ENCODE data around the gene PPP4R4. TPM values are rescaled to one million over a fixed set of nuclear protein-coding genes. Genes with fewer than 3 reads are reported as not detected.

The PPP4R4 gene
- total RNA-seq, 1 experiment from 2014 or later: 0.91 TPM

DNA sequence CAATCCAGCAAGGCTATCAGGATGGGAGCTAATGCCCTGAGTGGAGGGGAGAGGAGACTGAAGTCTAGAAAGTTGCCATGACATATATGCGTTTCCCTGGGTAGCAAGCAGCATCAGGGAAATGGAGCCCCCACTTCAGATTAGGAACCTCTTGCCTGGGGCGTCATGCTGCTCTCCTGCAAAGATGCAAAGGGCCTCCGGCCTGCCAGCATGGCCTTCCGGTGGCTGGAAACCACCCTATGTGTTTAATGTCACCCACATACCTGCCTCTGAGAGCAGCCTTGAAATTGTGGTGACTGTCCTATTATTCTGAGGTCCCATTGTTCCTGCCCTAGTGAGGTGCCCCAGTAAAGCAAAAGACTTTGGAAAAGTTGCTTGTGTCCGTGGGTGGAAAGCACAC, 34.7 kb upstream of the PPP4R4 start:
- intact Hi-C loops (cut with micrococcal nuclease): loop anchor here (5.0 to 10.0 kb wide), 3 partner anchors 87 to 545 kb away; no protein-coding TSS in a partner anchor
- TF ChIP-seq, protein P1, sequence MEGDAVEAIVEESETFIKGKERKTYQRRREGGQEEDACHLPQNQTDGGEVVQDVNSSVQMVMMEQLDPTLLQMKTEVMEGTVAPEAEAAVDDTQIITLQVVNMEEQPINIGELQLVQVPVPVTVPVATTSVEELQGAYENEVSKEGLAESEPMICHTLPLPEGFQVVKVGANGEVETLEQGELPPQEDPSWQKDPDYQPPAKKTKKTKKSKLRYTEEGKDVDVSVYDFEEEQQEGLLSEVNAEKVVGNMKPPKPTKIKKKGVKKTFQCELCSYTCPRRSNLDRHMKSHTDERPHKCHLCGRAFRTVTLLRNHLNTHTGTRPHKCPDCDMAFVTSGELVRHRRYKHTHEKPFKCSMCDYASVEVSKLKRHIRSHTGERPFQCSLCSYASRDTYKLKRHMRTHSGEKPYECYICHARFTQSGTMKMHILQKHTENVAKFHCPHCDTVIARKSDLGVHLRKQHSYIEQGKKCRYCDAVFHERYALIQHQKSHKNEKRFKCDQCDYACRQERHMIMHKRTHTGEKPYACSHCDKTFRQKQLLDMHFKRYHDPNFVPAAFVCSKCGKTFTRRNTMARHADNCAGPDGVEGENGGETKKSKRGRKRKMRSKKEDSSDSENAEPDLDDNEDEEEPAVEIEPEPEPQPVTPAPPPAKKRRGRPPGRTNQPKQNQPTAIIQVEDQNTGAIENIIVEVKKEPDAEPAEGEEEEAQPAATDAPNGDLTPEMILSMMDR (IDR thresholded peaks at IDR 0.05; ENCODE audit: unreplicated experiment): no peak
- no TSS peak for BruUV-seq (replicated peaks)
- Mint-ChIP-seq H3K9me3 (ENCODE audit: unreplicated experiment) (peaks cover 9% of the 10 kb centered on the region), H3K36me3 (ENCODE audit: insufficient read depth, unreplicated experiment) (no peaks in the 10 kb centered on the region), H3K27ac (ENCODE audit: low read depth, unreplicated experiment) (no peak overlapping the region), H3K4me3 (ENCODE audit: unreplicated experiment) (no peak overlapping the region), H3K4me1 (ENCODE audit: insufficient read depth, unreplicated experiment) (peaks cover 3% of the 10 kb centered on the region), H3K27me3 (ENCODE audit: insufficient read depth, unreplicated experiment) (no peaks in the 10 kb centered on the region)
- DNase-seq (ENCODE audit: unreplicated experiment): no peak
- POLR2A ChIA-PET: no interaction called here
- CTCF ChIA-PET: interaction anchor here (0.8 to 7.6 kb wide), 4 partner anchors 103 to 409 kb away, joined by 3 to 99 read pairs (median 6); no protein-coding TSS in a partner anchor

DNA sequence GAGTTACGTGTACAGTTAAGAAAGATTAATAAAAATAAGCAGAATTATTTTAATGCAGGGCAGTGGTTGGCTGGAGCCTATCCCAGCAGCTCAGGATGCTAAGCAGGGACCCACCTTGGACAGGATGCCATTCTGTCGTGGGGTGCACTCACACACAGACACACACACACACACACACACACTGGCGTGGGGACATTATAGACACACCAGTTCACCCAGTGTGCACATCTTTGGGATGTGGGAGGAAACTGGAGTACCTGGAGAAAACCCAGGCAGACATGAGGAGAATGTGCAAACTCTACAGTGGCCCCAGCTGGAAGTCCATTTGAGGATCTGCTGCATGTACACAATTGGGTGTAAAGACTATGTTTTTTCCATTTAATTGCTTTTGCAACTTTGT, 31.9 kb upstream of the PPP4R4 start:
- H3K9me3 Mint-ChIP-seq (ENCODE audit: unreplicated experiment): no peaks in the 10 kb centered on the region
- no peak overlapping the region for H3K4me3 Mint-ChIP-seq (ENCODE audit: unreplicated experiment)
- TF ChIP-seq, protein P1 (IDR thresholded peaks at IDR 0.05; ENCODE audit: unreplicated experiment): no peak
- CTCF ChIA-PET: interaction anchor here (0.6 to 7.6 kb wide), 7 partner anchors 11 to 477 kb away, joined by 3 to 99 read pairs (median 4); no protein-coding TSS in a partner anchor
- H3K36me3 Mint-ChIP-seq (ENCODE audit: insufficient read depth, unreplicated experiment): no peaks in the 10 kb centered on the region
- no peak for DNase-seq (ENCODE audit: unreplicated experiment)
- H3K4me1 Mint-ChIP-seq (ENCODE audit: insufficient read depth, unreplicated experiment): peaks cover 12% of the 10 kb centered on the region
- BruUV-seq (replicated peaks): no TSS peak
- H3K27me3 Mint-ChIP-seq (ENCODE audit: insufficient read depth, unreplicated experiment): no peaks in the 10 kb centered on the region
- POLR2A ChIA-PET: interaction anchor here (0.7 to 1.2 kb wide), 2 partner anchors 10 to 44 kb away, joined by 3 read pairs; no protein-coding TSS in a partner anchor
- intact Hi-C loops (cut with micrococcal nuclease): no loop called here
- H3K27ac Mint-ChIP-seq (ENCODE audit: low read depth, unreplicated experiment): no peak overlapping the region

- Mint-ChIP-seq H3K4me1 (ENCODE audit: insufficient read depth, unreplicated experiment) (peaks cover 12% of the 10 kb centered on the region), H3K9me3 (ENCODE audit: unreplicated experiment) (no peaks in the 10 kb centered on the region), H3K27ac (ENCODE audit: low read depth, unreplicated experiment) (no peak overlapping the region), H3K4me3 (ENCODE audit: unreplicated experiment) (no peak overlapping the region), H3K36me3 (ENCODE audit: insufficient read depth, unreplicated experiment) (no peaks in the 10 kb centered on the region), H3K27me3 (ENCODE audit: insufficient read depth, unreplicated experiment) (no peaks in the 10 kb centered on the region)
- intact Hi-C loops (cut with micrococcal nuclease): no loop called here
- no peak for DNase-seq (ENCODE audit: unreplicated experiment)
- ChIA-PET CTCF (interaction anchor here (0.6 to 7.6 kb wide), 8 partner anchors 12 to 476 kb away, joined by 3 to 99 read pairs (median 4); no protein-coding TSS in a partner anchor), POLR2A (interaction anchor here (0.7 to 1.2 kb wide), 2 partner anchors 9 to 44 kb away, joined by 3 read pairs; no protein-coding TSS in a partner anchor)
- TF ChIP-seq, protein P1 (IDR thresholded peaks at IDR 0.05; ENCODE audit: unreplicated experiment): no peak
- BruUV-seq (replicated peaks): no TSS peak
Measured at GRCh38 chr14:94142836-94143235, 31.3 kb upstream of the PPP4R4 start.

- peaks cover 2% of the 10 kb centered on the region for H3K27me3 Mint-ChIP-seq (ENCODE audit: insufficient read depth, unreplicated experiment)
- ChIA-PET CTCF (interaction anchor here (0.6 to 7.6 kb wide), 5 partner anchors 12 to 269 kb away, joined by 3 to 99 read pairs (median 4); no protein-coding TSS in a partner anchor), POLR2A (no interaction called here)
- H3K36me3 Mint-ChIP-seq (ENCODE audit: insufficient read depth, unreplicated experiment): no peaks in the 10 kb centered on the region
- H3K27ac Mint-ChIP-seq (ENCODE audit: low read depth, unreplicated experiment): no peak overlapping the region
- H3K9me3 Mint-ChIP-seq (ENCODE audit: unreplicated experiment): no peaks in the 10 kb centered on the region
- H3K4me3 Mint-ChIP-seq (ENCODE audit: unreplicated experiment): no peak overlapping the region
- BruUV-seq (replicated peaks): no TSS peak
- TF ChIP-seq, protein P1 (IDR thresholded peaks at IDR 0.05; ENCODE audit: unreplicated experiment): peak; percentile 21
- H3K4me1 Mint-ChIP-seq (ENCODE audit: insufficient read depth, unreplicated experiment): peaks cover 12% of the 10 kb centered on the region
- intact Hi-C loops (cut with micrococcal nuclease): no loop called here
- no peak for DNase-seq (ENCODE audit: unreplicated experiment)
Measured at GRCh38 chr14:94143239-94143638, 30.9 kb upstream of the PPP4R4 start.

Measured in MCF 10A (cell line).